Stimulated activated CD8-positive, alpha-beta memory T cell treated with anti-CD3 and anti-CD28 coated beads, Interleukin-12 subunit alpha, Interleukin-12 subunit beta, amount 100 ng/mL, for 1 hour (primary cell): ENCODE measurements around the gene ARGFX.
"Not testable (repeated sequence)": the region's sequence is repeated elsewhere in the genome, so short reads cannot be mapped to it uniquely, and the experiment has no call there.

Experiments used
- DNase-seq: peaks from one replicate; pipeline ENCODE4 v3.0.0-alpha.2; 2020; ENCODE audit warnings: low read depth

Gene ARGFX

DNA sequence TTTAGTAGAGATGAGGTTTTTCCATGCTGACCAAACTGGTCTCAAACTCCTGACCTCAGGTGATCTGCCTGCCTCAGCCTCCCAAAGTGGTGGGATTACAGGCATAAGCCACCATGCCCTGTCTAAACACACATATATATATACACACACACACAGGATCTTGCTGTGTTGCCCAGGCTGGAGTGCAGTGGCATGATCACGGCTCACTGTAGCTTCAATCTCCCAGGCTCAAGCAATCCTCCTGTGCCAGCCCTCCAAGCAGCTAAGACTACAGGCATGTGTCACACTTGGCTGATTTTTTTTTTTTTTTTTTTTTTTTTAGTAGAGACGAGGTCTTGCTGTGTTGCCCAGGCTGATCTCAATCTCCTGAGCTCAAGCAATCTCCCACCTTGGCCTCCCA, 32.2 kb downstream of the ARGFX start:
- DNase-seq, result not testable (repeated sequence)

DNA sequence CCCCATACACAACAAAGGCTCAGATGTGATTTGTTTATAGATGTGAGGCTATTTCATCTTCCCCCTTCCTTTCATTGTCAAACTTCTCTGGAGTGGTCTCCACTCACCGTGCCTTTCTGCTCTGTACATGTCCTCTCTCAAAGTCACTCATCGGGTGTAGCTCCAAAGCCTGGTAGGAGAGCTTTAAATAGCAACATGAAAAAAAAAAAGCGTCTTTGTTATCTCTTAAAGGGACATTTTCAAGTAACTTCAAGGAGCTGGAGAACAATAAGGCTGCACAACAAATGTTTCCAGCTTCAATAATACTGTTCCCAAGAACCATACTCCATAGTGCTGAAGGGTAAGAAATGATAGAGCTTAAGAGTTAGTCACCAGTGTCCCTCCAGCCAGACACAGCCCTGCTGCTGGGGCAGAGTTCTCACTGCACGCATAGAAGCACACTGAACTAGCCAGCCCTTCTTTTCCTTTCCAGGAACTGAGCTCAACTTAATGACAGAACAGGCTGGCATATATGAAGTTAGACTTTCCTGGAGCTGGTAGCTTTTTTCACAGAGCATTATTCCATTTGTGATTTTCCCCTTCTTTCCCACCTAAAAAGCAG, 33.6 kb downstream of the ARGFX start:
- DNase-seq, result no peak

DNA sequence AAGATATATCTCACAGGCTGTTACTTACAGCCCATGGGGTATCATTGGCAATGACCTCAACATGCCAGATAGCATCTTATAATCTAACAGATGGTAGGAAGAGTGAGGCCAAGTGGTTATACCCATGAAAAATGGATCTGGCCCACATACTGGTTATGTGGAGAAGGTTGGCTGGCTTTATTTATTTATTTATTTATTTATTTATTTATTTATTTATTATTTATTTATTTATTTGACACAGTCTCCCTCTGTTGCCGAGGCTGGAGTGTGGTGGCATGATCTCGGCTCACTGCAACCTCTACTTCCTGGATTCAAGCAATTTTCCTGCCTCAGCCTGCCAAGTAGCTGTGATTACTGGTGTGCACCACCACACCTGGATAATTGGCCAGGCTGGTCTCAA, 37.0 kb downstream of the ARGFX start:
- DNase-seq, result no peak

DNA sequence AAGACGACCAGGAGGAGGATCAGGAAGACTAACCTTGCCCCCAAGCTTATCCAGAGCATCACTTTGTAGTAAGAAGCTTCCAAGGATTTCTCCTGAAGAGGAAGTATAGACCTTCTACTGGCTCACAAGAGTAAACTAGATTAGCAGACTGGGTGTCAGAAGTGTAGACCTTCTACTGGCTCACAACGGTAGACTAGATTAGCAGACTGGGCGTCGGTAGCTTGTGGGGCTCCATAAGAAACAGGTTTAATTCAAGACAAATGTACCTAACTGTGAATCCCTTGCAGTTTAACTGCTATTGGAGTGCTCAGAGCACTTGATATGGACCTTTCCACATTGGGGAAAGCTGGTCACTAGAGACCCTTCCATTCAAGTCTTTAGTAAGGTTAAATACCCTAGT, 38.4 kb downstream of the ARGFX start:
- DNase-seq, result no peak
